KG1 (cell line): Measurements from ENCODE around the gene INO80.

ENCODE experiments used
- DNase-seq: peaks from one replicate; lab custom pipeline; 2025; lab: John Stamatoyannopoulos, UW

Gene INO80

DNA sequence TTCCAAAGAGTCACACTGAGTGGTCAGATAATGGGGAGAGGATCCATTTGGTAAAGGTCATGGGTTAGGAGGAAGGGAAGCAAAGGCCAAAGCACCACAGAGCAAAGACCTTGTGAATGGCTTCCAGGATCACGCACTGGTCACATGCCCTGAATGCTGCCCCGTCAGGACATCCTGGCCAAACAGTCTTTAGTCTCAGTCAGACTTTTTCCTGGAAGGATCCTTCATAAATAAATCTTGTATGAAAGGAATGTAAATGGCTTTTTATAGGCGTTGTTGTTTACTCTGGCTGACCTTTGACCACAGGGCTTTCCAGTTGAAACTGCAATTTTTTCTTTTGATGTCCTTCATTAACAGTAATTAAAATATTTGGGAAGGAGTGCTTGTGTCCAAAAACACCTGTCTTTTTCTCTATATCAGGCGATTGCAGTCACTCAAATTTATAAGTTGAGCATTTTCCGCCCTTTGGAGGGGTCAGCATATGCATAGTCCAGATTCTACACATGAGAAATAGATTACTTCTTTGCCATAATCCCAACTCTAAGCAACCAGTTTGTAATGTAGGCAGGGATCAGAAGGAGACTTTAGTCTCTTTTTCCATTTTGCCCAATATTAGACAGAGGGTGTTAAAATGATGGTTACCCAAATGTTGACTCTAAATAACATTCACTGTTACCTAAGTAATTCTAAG, 114.4 kb downstream of the INO80 start:
- DNase-seq = no peak

DNA sequence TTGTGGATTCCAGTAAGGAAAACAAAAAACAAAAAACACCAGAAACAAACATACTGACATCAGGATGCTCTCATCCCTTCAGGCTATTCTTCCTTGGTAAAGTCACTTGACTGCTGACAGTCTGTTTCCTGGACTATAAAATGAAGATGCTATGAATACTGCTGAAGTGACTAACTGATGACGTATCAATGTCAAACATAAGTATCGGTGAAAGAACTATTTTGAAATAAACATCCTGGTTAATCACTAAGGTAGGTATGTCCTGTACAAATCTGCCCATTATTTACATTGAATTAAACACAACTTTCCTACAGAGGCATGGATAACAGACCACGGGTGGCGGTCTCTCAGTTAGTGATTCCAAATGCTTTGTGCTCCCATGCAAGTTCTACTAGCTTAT, 116.9 kb downstream of the INO80 start:
- no peak for DNase-seq

DNA sequence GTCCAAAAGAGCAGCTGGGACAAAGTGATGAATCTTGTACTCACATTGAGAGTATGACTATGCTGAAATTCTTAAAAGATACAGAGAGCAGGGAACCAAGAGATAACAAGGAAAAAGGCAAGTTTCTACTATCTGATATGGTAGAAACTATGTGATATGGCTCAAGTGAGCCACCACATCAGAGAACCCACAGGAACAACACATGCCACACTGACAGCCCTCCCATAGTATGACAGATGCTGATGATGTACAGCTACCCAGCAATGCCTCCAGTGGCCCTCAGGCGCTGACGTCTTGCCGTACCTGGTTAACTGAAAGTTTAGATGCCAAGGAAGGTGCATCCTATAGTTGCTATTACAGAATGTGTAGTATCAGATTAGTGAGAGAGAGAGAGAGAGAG, 120.4 kb downstream of the INO80 start:
- no peak for DNase-seq

DNA sequence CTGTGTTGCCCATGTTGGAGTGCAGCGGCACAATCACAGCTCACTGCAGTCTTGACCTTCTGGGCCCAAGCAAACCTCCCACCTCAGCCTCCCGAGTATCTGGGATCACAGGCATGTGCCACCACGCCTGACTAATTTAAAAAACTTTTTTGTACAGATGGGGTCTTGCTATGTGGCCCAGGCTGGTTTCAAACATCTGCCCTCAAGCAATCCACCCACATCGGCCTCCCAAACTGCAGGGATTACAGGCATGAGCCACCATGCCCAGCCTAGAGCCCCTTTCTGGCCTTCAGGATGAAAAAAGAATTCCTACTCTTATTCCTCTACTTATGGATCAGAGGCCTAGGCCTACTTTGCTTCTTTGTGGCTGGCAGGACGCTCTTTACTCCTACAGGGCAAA, 123.3 kb downstream of the INO80 start:
- no peak for DNase-seq

DNA sequence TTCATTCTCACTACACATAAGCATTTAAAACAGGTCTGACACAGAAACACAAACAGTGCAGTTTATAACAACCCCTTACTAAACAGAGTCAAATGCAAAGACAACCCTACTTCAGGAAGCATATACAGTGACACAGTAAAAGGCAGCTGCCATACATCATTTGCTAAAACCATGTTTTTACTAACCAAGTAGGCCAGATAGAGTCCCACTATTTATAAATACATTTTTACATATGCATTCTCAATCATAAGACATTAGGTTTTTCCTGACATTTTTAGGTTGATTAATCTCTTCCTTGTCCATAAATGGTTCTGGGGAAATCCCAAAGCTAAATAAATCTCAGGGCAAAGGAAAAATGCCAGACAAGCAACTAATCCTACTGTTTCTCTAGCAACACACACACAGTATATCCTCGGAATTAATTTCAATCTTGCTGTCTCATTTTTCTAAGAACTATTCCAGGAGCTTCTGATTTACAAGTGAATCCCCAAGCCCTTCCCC, 123.8 kb downstream of the INO80 start:
- DNase-seq = no peak

DNA sequence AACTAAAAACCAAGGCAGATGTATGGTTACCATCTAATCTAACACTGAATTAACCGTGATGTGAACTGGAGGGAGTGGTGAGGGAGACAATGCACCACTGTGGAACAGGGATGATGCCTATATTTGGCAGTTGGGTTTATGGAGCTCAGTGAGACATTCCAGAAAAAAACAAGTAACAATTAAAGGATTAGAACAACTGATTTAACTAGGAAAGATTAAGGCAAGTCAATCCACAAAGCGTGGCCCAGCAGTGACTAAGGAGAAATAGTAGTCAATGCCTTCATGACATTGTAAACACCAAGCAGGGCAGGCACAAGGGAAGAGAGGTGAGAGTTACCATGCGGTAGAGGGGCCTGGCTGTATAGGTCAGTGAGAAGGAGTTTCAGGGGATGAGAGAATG, 124.7 kb downstream of the INO80 start:
- DNase-seq = no peak

DNA sequence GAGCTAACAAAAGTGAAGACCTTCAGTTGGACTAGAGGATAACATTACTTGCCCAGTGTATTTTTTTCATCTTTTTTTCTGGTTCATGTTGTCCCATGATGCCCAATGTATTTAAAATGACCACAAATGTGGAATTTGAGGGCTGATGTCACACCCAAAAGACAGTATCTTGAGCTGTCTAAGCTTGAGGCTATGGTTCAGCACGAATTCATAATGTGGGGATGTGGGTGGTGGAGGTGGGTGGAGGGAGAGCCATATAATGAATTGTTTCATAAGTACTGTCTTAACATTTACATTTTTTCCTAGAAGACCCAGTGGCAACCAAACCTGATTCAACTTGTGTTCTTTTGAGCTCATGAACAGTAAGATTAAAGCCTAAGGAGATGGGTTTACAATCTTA, 125.3 kb downstream of the INO80 start:
- DNase-seq = no peak

DNA sequence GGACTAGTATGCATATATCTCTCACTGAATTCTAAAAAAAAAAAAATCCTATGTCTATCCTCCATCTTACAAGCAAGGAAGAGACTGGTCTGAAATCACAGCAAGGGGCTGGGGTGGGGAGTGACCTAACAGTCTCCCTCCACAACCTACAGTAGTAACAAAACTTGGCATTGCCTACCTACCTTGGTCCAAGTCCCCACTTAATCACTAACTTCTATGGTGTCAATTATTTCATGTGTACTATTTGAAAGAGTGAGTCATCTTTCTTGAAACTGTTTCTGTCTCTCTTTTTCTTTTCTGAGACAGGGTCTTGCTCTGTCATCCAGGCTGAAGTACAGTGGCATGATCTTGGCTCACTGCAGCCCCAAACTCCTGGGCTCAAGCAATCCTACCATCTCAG, 126.0 kb downstream of the INO80 start:
- no peak for DNase-seq

DNA sequence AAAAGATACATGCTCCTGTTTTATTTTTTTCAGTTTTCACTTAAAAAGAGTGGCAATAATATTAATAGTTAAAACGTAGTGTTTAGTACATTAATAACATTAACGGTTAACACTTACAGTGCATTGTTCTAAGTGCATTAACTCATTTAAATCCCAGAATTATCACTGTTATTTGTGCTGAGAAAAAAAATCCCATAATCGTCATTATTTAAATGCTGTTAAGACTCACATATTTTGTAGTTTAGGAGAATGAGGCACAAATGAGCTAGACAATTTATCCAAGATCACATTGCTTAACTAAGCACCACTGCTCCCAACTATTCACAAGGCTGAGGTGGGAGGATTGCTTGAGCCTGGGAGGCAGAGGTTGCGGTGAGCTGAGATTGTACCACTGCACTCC, 127.9 kb downstream of the INO80 start:
- DNase-seq = no peak

DNA sequence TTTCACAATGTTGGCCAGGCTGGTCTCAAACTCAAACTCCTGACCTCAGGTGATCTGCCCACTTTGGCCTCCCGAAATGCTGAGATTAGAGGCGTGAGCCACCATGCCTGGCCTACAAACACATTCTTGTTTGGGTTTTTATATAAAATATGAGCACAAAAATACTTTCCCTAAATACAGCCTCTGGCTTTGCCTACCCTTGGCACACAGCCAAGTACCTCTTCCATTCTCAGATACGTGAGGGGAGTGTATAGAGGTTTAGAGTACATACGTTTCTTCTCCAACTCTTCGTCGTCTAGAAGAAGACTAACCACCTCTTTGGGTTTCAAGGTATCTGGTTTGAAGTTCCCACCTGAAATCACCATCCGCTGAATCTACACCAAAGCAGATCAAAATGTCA, 129.3 kb downstream of the INO80 start:
- no peak for DNase-seq

DNA sequence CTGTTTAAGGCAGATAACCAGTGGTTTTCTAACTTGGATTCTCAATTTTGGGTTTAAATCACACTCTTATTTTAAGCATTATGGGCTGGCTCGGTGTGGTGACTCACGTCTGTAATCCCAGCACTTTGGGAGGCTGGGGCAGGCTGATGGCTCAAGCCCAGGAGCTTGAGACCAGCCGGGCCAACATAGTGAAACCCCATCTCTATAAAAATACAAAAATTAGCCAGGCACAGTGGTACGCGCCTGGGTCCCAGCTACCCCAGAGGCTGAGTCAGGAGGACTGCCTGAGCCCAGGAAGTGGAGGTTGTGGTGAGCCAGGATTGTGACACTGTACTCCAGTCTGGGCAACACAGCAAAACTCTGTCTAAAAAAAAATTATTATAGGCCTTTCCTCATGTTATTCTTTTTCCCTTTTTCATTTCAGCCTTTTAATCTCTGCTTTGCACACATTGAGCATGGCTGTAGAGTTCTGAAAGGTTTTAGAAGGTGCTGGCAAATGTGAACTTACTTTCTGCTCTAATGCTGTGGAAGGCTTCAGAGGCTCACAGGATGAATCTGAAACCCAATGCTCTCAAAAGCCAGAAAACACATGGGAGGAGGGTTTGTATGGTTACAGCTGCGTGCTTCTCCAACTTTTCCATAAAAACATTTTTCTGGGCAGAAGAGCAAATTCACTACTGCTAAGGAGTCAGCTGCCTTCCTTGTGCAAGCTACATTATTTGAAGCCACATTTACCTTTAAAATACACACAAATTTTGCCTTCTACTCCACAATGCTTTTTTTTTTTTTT, 130.3 kb downstream of the INO80 start:
- no peak for DNase-seq

DNA sequence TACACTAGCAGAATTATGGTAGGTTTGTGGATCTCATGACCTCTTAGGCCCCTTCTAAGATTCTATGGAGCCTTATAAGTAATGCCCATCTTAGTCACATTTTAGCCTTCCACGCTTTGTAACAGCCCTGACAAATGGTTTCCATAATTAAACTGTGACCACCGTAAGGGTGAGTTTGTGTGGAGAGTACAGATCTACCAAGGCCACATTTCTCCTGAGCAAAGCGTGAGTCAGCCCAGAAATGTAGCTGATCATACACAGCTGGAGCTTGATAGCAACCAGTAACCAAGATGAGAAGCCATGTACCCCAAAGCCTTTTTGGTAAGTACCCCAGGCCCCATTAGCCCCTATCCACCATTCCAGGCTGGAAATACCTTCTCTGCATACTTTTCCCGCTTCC, 131.1 kb downstream of the INO80 start:
- DNase-seq = no peak

DNA sequence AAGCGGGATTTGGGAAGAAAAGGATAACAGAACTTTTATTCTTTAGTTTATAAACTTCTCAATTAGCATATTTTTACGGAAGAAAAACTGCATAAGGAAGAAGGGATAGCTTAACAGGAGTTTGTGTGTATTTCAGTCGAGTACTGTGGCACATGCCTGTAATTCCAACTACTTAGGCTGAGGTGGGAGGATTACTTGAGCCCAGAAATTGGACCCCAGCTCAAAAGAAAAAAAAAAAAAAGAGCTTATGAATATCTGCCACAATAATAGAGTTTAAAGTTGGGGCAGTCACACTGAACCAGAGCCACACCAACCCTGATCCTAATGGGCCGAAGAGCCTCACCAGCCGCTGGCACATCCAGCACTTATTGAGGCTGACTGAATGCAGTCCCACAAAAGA, 131.7 kb downstream of the INO80 start:
- no peak for DNase-seq

DNA sequence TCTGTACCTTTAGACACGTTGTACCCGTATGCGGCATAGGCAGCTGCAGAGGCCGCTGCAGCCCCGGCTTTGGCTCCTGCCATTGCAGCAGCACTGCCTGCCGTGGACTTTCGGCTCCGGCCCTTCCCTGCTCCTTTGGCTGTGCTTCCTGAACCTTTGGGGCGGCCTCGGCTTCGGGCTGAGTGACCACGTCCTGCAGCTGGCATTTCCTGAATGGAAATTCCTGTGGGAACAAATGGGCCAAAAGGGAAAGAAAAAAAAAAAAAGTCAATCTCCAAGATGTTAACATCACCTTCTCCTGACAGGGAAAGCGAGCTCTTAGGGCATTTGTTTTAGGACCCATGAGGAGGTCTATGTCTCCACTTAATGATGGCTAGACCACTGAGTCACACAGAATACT, 133.2 kb downstream of the INO80 start:
- no peak for DNase-seq

DNA sequence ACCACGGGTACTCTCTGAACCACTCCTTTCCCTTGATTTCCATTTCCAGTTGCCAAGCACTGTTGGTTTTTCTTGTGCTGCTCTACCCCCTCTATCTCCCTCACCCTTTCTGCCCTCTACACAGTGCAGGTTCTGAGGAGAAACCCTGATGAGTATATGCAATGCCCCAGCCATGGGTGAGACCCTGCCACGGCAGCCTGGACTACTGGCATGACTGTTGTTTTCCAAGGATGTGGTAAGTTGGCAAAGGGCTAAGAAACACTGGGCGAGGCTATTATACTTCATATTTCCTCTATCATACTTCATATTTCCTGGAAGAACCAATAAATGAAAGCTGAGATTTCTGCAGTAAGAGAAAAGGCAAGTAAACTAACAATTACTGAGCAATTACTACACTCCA, 134.9 kb downstream of the INO80 start:
- DNase-seq = no peak

DNA sequence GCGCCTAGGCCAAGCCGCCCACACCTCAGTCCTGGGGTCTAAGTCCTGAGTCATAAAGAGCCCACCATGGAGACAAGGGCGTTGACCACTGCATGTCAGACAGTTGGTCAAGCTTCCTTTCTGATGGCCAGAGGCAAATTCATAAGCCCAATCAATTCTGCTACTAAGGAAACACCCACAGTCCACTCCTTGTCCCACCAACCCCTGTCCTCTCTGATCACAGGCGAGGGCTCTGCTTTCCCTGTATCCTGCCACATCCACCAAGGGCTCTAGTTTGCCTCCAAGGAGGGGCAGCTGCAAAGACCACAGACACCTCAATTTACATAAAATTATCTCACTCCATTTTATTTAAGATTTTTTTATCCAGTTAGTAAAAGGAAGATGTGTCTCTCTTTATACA, 137.5 kb downstream of the INO80 start:
- no peak for DNase-seq

DNA sequence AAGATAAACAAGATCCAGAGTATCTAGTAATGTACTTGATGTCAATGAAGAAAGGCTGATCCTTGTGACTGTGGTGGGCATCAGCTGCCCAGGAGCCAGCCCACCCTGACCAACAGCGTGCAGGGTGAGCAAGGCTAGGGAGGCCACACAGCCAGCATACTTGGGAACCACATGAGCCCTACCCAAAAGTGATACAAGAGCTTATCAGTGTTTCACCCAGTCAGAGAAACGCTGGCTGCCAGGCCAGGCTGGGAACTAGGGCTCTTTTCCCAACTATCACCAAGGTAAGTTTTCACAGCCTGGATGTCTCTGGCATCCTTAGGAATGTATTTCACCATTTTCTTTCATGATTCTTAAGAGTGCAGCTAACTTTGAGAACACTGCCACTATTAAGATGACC, 137.9 kb downstream of the INO80 start:
- DNase-seq = no peak

DNA sequence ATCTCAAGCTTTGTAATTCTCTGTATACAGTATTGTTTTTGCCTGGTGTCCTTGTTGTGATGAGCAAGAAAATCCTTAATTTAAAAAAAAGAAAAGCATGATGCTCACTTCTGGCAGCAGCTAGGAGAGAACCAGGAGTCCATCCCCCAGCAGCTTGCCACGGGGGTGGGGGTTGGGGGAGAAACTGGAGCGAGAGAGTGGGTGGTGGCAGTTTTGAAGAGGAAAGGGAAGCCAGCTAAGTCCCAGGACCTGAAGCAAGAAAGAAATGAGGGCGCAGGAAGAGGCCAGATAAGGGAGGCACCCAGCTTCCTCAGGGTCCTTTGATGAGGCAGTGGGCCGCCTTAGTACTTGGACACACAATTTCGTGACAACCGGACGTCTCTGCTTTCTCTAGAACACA, 139.3 kb downstream of the INO80 start:
- DNase-seq = no peak

DNA sequence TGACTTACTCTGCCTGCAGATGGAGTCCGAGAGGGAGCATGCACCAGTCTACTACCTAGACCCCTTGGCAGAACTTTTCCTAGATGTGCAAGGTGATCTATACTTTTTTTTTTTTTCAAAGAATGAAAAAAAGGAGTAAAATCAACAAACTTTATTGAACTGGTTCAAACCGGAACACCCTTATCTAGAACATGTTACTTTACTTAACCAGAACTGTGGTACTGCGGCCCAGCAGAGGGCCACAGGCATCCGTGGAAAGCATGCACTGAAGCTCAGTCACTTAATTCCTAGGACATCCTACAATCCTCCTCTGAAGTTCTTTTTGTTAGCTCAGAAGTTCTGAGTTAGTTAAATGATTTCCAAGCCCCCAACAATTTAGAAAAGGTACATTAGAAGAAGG, 141.2 kb downstream of the INO80 start:
- DNase-seq = no peak

DNA sequence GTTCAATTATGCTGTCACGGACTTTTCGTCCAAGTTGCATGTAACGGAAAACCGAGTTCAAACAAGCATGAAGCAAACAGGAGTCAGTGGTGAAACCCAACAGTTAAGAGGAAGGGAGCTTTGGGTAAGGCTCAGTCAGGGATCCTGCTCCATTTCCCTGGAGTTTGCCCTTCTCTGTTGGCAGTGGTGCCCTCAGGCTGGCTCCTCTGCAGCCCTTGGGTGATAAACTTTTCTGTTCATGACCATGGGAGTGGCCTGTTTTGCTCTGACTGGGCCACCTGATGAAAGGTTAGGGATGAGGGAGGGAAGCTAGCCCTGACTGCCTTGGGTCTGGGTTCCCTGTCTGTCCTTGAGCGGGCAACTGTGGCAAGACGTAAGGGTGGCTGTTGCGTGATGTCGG, 146.7 kb downstream of the INO80 start:
- DNase-seq = no peak

DNA sequence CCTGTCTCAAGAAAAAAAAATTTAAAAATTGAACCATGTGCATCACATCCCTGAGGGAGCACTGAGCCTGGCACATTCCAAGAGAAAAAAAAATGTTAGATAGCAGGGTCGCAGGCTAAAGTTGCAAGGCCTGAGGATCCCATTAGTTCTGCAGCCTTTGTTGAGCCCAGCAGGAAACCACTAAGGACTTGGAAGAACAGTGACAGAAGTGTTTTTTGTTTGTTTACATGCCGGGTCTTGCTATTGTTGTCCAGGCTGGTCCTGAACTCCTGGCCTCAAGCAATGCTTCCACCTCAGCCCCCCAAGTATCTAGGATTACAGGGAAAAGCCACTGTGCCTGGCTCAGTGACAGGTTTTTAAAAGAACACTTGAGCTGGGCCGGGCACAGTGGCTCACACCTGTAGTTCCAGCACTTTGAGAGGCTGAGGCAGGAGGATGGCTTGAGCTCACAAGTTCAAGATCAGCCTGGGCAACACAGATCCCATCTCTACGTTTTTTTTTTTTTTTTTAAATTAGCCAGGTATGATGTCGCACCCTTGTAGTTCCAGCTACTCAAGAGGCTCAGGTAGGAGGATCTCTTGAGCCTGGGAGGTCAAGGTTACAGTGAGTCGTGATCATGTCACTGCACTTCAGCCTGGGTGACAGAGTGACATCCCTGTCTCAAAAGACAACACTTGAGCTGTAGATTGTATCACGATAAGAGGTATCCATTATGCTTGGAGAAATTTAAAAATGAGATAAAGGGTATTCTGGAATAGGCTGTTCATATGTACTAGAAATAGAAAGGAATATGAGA, 147.6 kb downstream of the INO80 start:
- no peak for DNase-seq

DNA sequence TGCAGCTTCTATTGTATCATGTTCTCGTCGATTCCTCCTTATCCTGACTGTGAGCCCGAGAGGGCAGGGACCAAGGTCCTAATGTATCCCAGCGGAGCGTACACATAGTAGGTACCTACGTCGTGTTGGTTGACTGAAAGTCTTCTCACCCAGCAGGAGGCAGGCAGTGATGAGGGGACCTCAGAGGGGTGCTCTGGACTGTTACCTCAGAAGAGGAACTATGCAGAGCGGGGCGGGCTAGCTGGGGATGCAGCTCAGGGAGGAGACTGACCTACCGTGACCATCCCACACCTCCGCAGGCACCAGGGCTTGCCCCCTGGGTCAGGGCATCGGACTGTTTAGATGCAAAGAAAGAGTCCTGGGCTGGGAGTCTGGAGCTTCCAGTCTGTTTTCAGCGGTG, 151.4 kb downstream of the INO80 start:
- no peak for DNase-seq

DNA sequence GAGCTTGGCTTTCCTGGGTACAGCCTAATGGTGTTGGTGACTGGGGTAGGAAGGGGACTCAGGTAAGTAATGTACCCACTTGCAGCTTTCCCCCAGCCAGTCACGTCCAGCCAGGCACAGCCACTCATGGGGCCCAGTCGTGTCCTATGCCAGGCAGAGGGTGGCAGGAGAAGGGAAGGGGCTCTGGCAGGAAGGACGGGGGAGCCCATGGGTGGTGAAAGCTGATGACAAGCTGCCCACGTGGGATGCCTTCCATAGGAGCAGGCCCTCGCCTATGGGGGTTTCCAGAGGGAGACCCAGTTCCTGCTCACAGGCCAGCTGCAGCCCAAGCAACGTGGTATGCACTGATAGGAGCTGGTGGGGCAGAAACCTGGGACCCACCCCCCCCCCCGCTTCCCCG, 152.1 kb downstream of the INO80 start:
- DNase-seq = no peak
